Naive thymus-derived CD4-positive, alpha-beta T cell (primary cell): ENCODE data around the gene ATP7B. TPM values are rescaled to one million over a fixed set of nuclear protein-coding genes. Genes with fewer than 3 reads are reported as not detected.
"Not testable (repeated sequence)": the region's sequence is repeated elsewhere in the genome, so short reads cannot be mapped to it uniquely, and the experiment has no call there.

Source experiments
- ATAC-seq: fragments of 150-1000 bp; cut with Tn5 transposase; 2 replicates; pipeline ENCODE4 v1.10.0; 2021; ENCODE audit warnings: mild to moderate bottlenecking, moderate library complexity
- CTCF ChIA-PET: fragments of 350-600 bp; sonication (Branson Sonifier 250); formaldehyde crosslinking; loops from one replicate; lab custom pipeline; 2021; ENCODE audit warnings: antibody characterized with exemption; lab: Charles Lee
- POLR2A ChIA-PET: fragments of 350-600 bp; sonication (Branson Sonifier 250); formaldehyde crosslinking; loops from one replicate; lab custom pipeline; 2021; ENCODE audit warnings: antibody characterized with exemption, inconsistent platforms; lab: Charles Lee
- DNase-seq, 9 donors: peaks; one replicate each; pipeline versions ENCODE4 v3.0.0 to v3.0.0-alpha.2; 2020 to 2022; ENCODE audit warnings: mixed read lengths in 1 of 9
- H3K27ac ChIP-seq: one replicate; pipeline ENCODE4 v1.7.0; 2013; ENCODE audit warnings: mild to moderate bottlenecking, low read depth, low read length, moderate library complexity
- H3K27me3 ChIP-seq, 2 donors: one replicate each; pipeline ENCODE4 v1.7.0; 2013; ENCODE audit warnings: low read length in 2 of 2, mild to moderate bottlenecking in 2 of 2, moderate library complexity in 2 of 2; ENCODE audit not compliant: control insufficient read depth in 2 of 2, insufficient read depth in 2 of 2
- H3K36me3 ChIP-seq, 3 experiments: 1 replicate in 2 of 3; 2 replicates in 1 of 3; pipeline ENCODE4 v1.7.0; 2013; ENCODE audit warnings: low read length in 3 of 3, mild to moderate bottlenecking in 3 of 3, moderate library complexity in 1 of 3; ENCODE audit not compliant: insufficient read depth in 3 of 3, control insufficient read depth in 2 of 3
- H3K4me1 ChIP-seq, 2 donors: one replicate each; pipeline ENCODE4 v1.7.0; 2013; ENCODE audit warnings: low read length in 2 of 2, mild to moderate bottlenecking in 2 of 2, moderate library complexity in 1 of 2; ENCODE audit not compliant: control insufficient read depth in 2 of 2, insufficient read depth in 2 of 2
- H3K4me3 ChIP-seq: 2 replicates; pipeline ENCODE4 v1.7.0; 2013; ENCODE audit warnings: mild to moderate bottlenecking, low read length
- H3K9me3 ChIP-seq, 3 experiments: 1 replicate in 2 of 3; 2 replicates in 1 of 3; pipeline ENCODE4 v1.7.0; 2013; ENCODE audit warnings: low read length in 3 of 3; ENCODE audit not compliant: control insufficient read depth in 2 of 3
- H3K27ac Mint-ChIP-seq, 9 donors: one replicate each; pipeline ENCODE4 v1.8.0; 2020 to 2022; ENCODE audit warnings: mixed read lengths in 9 of 9, mild to moderate bottlenecking in 8 of 9, moderate library complexity in 5 of 9, inconsistent platforms in 2 of 9
- H3K27me3 Mint-ChIP-seq, 5 donors: one replicate each; pipeline ENCODE4 v1.8.0; 2021 to 2022; ENCODE audit warnings: mixed read lengths in 5 of 5, mild to moderate bottlenecking in 1 of 5
- H3K36me3 Mint-ChIP-seq, 5 donors: one replicate each; pipeline ENCODE4 v1.8.0; 2020 to 2022; ENCODE audit warnings: mixed read lengths in 5 of 5, mild to moderate bottlenecking in 3 of 5, inconsistent platforms in 1 of 5
- H3K4me1 Mint-ChIP-seq, 7 donors: one replicate each; pipeline ENCODE4 v1.8.0; 2020 to 2022; ENCODE audit warnings: mixed read lengths in 7 of 7, mild to moderate bottlenecking in 3 of 7, inconsistent platforms in 1 of 7
- H3K4me3 Mint-ChIP-seq, 10 donors: one replicate each; pipeline ENCODE4 v1.8.0; 2020 to 2022; ENCODE audit warnings: mild to moderate bottlenecking in 10 of 10, mixed read lengths in 10 of 10, moderate library complexity in 6 of 10, inconsistent platforms in 2 of 10
- H3K9me3 Mint-ChIP-seq, 11 donors: one replicate each; pipeline ENCODE4 v1.8.0; 2020 to 2022; ENCODE audit warnings: mixed read lengths in 11 of 11, mild to moderate bottlenecking in 4 of 11, inconsistent platforms in 1 of 11, moderate library complexity in 1 of 11
- intact Hi-C, 2 donors: fragments of 100-400 bp; cut with micrococcal nuclease; formaldehyde crosslinking; loops; one replicate each; pipeline ENCODE4 v1.15.1; 2023
- polyA plus RNA-seq, 2 donors: library from polyadenylated mRNA; unstranded; fragments of 300-500 nt; fragmentation: Illumina TruSeq; gene quantifications; one replicate each; pipeline ENCODE4 v1.2.3, GENCODE V29; 2021
- total RNA-seq, 6 experiments: library from RNA in 5 of 6; stranded (reverse) in 5 of 6; gene quantifications; 1 replicate in 5 of 6; 2 replicates in 1 of 6; pipeline ENCODE4 v1.2.3 and lab custom pipeline; 2021 to 2026

ATP7B gene
- total and polyA plus RNA-seq, 7 experiments from 2014 or later = 0.18 to 1.4 (median 1.3) TPM

- H3K27ac Mint-ChIP-seq = no peak overlapping the region
- H3K27me3 Mint-ChIP-seq = peaks cover 0 to 43% (median 0%) of the 10 kb centered on the region in 5 donors
- Histone ChIP-seq H3K36me3 (no peaks in the 10 kb centered on the region), H3K9me3 (no peaks in the 10 kb centered on the region), H3K27me3 (no peaks in the 10 kb centered on the region), H3K4me1 (no peaks in the 10 kb centered on the region), H3K4me3 (no peak overlapping the region), H3K27ac (no peak overlapping the region)
- H3K36me3 Mint-ChIP-seq = peaks cover 0 to 6% (median 2%) of the 10 kb centered on the region in 5 donors
- peaks cover 0 to 2% (median 0%) of the 10 kb centered on the region in 7 donors for H3K4me1 Mint-ChIP-seq
- POLR2A ChIA-PET = no interaction called here
- H3K4me3 Mint-ChIP-seq = no peak overlapping the region
- DNase-seq (no peak), ATAC-seq (no peak)
- CTCF ChIA-PET = interaction anchor here (0.7 kb wide), 1 partner anchor 19 kb away, joined by 3 read pairs; no protein-coding TSS in a partner anchor
- H3K9me3 Mint-ChIP-seq = peaks cover 0 to 26% (median 5%) of the 10 kb centered on the region in 11 donors
- intact Hi-C loops = no loop called here
Observed at GRCh38 chr13:51988988-51989618, 22.1 kb downstream of the ATP7B start.

GRCh38 chr13:51984904-51985303 lies 26.3 kb downstream of the ATP7B start:
- POLR2A ChIA-PET, intact Hi-C loops, H3K4me1 ChIP-seq, H3K36me3 Mint-ChIP-seq, H3K36me3 ChIP-seq, H3K27me3 ChIP-seq, H3K4me3 ChIP-seq, ATAC-seq, H3K4me3 Mint-ChIP-seq, H3K27ac ChIP-seq, H3K4me1 Mint-ChIP-seq, H3K27ac Mint-ChIP-seq, CTCF ChIA-PET, H3K9me3 ChIP-seq, DNase-seq: not testable (repeated sequence)
- peaks cover 0 to 41% (median 0%) of the 10 kb centered on the region in 5 donors for H3K27me3 Mint-ChIP-seq
- peaks cover 0 to 32% (median 11%) of the 10 kb centered on the region in 11 donors for H3K9me3 Mint-ChIP-seq

GRCh38 chr13:51983292-51983691 lies 28.0 kb downstream of the ATP7B start:
- H3K36me3 ChIP-seq, intact Hi-C loops, H3K4me3 ChIP-seq, H3K4me1 ChIP-seq, H3K36me3 Mint-ChIP-seq, H3K4me1 Mint-ChIP-seq, H3K4me3 Mint-ChIP-seq, H3K27ac Mint-ChIP-seq, H3K27me3 ChIP-seq, H3K9me3 ChIP-seq, ATAC-seq, H3K27ac ChIP-seq, DNase-seq: not testable (repeated sequence)
- Mint-ChIP-seq H3K27me3 (peaks cover 0 to 41% (median 0%) of the 10 kb centered on the region in 5 donors), H3K9me3 (peaks cover 0 to 32% (median 11%) of the 10 kb centered on the region in 11 donors)
- CTCF ChIA-PET = interaction anchor here (0.7 kb wide), 1 partner anchor 12 kb away, joined by 3 read pairs; no protein-coding TSS in a partner anchor
- POLR2A ChIA-PET = interaction anchor here (1.4 kb wide), 1 partner anchor 8 kb away, joined by 3 read pairs; no protein-coding TSS in a partner anchor

GRCh38 chr13:51981355-51981754 lies 29.9 kb downstream of the ATP7B start:
- H3K36me3 Mint-ChIP-seq = peaks cover 0 to 9% (median 4%) of the 10 kb centered on the region in 5 donors
- H3K27ac Mint-ChIP-seq = no peak overlapping the region
- no peaks in the 10 kb centered on the region for H3K36me3 ChIP-seq
- H3K27ac ChIP-seq = no peak overlapping the region
- ChIA-PET CTCF (no interaction called here), POLR2A (no interaction called here)
- peaks cover 0 to 4% (median 0%) of the 10 kb centered on the region in 7 donors for H3K4me1 Mint-ChIP-seq
- DNase-seq (no peak), ATAC-seq (no peak)
- H3K4me3 Mint-ChIP-seq = no peak overlapping the region
- peaks cover 0 to 23% (median 0%) of the 10 kb centered on the region in 5 donors for H3K27me3 Mint-ChIP-seq
- no peaks in the 10 kb centered on the region for H3K9me3 ChIP-seq
- H3K27me3 ChIP-seq = no peaks in the 10 kb centered on the region
- H3K4me1 ChIP-seq = no peaks in the 10 kb centered on the region
- no peak overlapping the region for H3K4me3 ChIP-seq
- intact Hi-C loops = no loop called here
- peaks cover 0 to 21% (median 7%) of the 10 kb centered on the region in 11 donors for H3K9me3 Mint-ChIP-seq

- CTCF ChIA-PET = no interaction called here
- Mint-ChIP-seq H3K36me3 (peaks cover 0 to 9% (median 4%) of the 10 kb centered on the region in 5 donors), H3K27me3 (peaks cover 0 to 20% (median 0%) of the 10 kb centered on the region in 5 donors), H3K4me1 (peaks cover 0 to 4% (median 0%) of the 10 kb centered on the region in 7 donors), H3K27ac (no peak overlapping the region), H3K9me3 (peaks cover 0 to 18% (median 7%) of the 10 kb centered on the region in 11 donors), H3K4me3 (no peak overlapping the region)
- no peaks in the 10 kb centered on the region for H3K9me3 ChIP-seq
- no peak for ATAC-seq
- no peaks in the 10 kb centered on the region for H3K36me3 ChIP-seq
- no peaks in the 10 kb centered on the region for H3K4me1 ChIP-seq
- no peak overlapping the region for H3K27ac ChIP-seq
- no peak overlapping the region for H3K4me3 ChIP-seq
- no peak for DNase-seq
- POLR2A ChIA-PET = no interaction called here
- intact Hi-C loops = no loop called here
- H3K27me3 ChIP-seq = no peaks in the 10 kb centered on the region
Observed at GRCh38 chr13:51980908-51981307, 30.3 kb downstream of the ATP7B start.

- H3K4me1 ChIP-seq = no peaks in the 10 kb centered on the region
- H3K9me3 ChIP-seq = no peaks in the 10 kb centered on the region
- Mint-ChIP-seq H3K36me3 (peaks cover 0 to 1% (median under 1%) of the 10 kb centered on the region in 5 donors), H3K4me3 (no peak overlapping the region), H3K27me3 (peaks cover 0 to 4% (median 0%) of the 10 kb centered on the region in 5 donors), H3K4me1 (peaks cover 0 to 4% (median 0%) of the 10 kb centered on the region in 7 donors), H3K27ac (no peak overlapping the region), H3K9me3 (peaks cover 0 to 6% (median 3%) of the 10 kb centered on the region in 11 donors)
- ChIA-PET POLR2A (interaction anchor here (0.6 kb wide), 1 partner anchor 86 kb away, joined by 3 read pairs; no protein-coding TSS in a partner anchor), CTCF (no interaction called here)
- ATAC-seq (no peak), DNase-seq (no peak)
- H3K27me3 ChIP-seq = no peaks in the 10 kb centered on the region
- intact Hi-C loops = no loop called here
- H3K36me3 ChIP-seq = no peaks in the 10 kb centered on the region
- H3K27ac ChIP-seq = no peak overlapping the region
- H3K4me3 ChIP-seq = no peak overlapping the region
Observed at GRCh38 chr13:51978796-51979556, 32.3 kb downstream of the ATP7B start.
